Muscle of leg (tissue), 11 donors: ENCODE data around the gene GCFC2. TPM values are rescaled to one million over a fixed set of nuclear protein-coding genes. Genes with fewer than 3 reads are reported as not detected.
"Not testable (repeated sequence)": the region's sequence is repeated elsewhere in the genome, so short reads cannot be mapped to it uniquely, and the experiment has no call there.

Experiments used
- DNase-seq: peaks from one replicate; pipeline ENCODE4 v3.0.0; 2013
- H3K27ac ChIP-seq: one replicate; pipeline ENCODE4 v1.5.1; 2013; ENCODE audit warnings: mild to moderate bottlenecking, low read length, control low read depth
- H3K27me3 ChIP-seq: one replicate; pipeline ENCODE4 v1.6.1; 2013; ENCODE audit warnings: low read length; ENCODE audit not compliant: control insufficient read depth, insufficient read depth
- H3K36me3 ChIP-seq: one replicate; pipeline ENCODE4 v1.6.1; 2013; ENCODE audit warnings: low read length; ENCODE audit not compliant: control insufficient read depth, insufficient read depth
- H3K4me1 ChIP-seq: one replicate; pipeline ENCODE4 v1.6.1; 2013; ENCODE audit warnings: low read length; ENCODE audit not compliant: control insufficient read depth, insufficient read depth
- H3K4me3 ChIP-seq: one replicate; pipeline ENCODE4 v1.5.1; 2013; ENCODE audit warnings: low read length, control low read depth
- H3K9me3 ChIP-seq: replicated peaks from 2 replicates; pipeline ENCODE4 v1.6.1; 2013; ENCODE audit warnings: low read depth, low read length; ENCODE audit not compliant: control insufficient read depth
- WGBS: methylation state at CpG from one replicate; pipeline ENCODE4 v1.1.5; 2013; ENCODE audit warnings: missing lambda C conversion rate; ENCODE audit not compliant: insufficient coverage; 5-methylcytosine and 5-hydroxymethylcytosine counted together
- polyA plus RNA-seq, 8 donors: library from polyadenylated mRNA; unstranded; fragments of 120-200 nt; gene quantifications; one replicate each; pipeline versions ENCODE4 v1.2.1 to v1.2.3, GENCODE V29; 2013; ENCODE audit warnings: inconsistent platforms in 1 of 8, low replicate concordance in 1 of 8; ENCODE audit not compliant: insufficient read length in 8 of 8, insufficient read depth in 1 of 8
- total RNA-seq: library from RNA; stranded (reverse); fragments of 120-200 nt; gene quantifications from one replicate; pipeline ENCODE4 v1.2.4, GENCODE V29; 2013

GCFC2 gene
- total and polyA plus RNA-seq, 9 donors, result 15.7 to 31.1 (median 20.2) TPM

- Histone ChIP-seq H3K4me3 (no peak overlapping the region), H3K9me3 (peaks cover 2% of the 10 kb centered on the region), H3K27me3 (no peaks in the 10 kb centered on the region), H3K27ac (no peak overlapping the region), H3K4me1 (no peaks in the 10 kb centered on the region), H3K36me3 (peaks cover 46% of the 10 kb centered on the region)
- no peak for DNase-seq
- WGBS, result 90% methylated on average over 2 of the region's 2 CpGs
These were observed 11.8 kb downstream of the GCFC2 start for GRCh38 chr2:75698918-75699317.

- no peaks in the 10 kb centered on the region for H3K27me3 ChIP-seq
- peaks cover 38% of the 10 kb centered on the region for H3K36me3 ChIP-seq
- 100% methylated on average over 1 of the region's 1 CpG for WGBS
- H3K9me3 ChIP-seq, result no peaks in the 10 kb centered on the region
- no peak for DNase-seq
- H3K4me1 ChIP-seq, result no peaks in the 10 kb centered on the region
- H3K27ac ChIP-seq, result no peak overlapping the region
- H3K4me3 ChIP-seq, result no peak overlapping the region
These were observed 22.5 kb downstream of the GCFC2 start for GRCh38 chr2:75688196-75688595.

DNA sequence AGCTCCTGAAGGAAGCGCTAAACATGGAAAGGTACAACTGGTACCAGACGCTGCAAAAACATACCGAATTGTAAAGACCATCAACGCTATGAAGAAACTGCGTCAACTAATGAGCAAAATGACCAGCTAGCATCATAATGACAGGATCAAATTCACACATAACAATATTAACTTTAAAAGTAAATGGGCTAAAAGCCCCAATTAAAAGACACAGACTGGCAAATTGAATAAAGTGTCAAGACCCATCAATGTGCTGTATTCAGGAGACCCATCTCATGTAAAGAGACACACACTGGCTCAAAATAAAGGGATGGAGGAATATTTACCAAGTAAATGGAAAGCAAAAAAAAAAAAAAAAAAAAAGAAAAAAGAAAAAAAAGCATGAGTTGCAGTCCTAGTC is 27.3 kb downstream of the GCFC2 start:
- DNase-seq, result not testable (repeated sequence)

DNA sequence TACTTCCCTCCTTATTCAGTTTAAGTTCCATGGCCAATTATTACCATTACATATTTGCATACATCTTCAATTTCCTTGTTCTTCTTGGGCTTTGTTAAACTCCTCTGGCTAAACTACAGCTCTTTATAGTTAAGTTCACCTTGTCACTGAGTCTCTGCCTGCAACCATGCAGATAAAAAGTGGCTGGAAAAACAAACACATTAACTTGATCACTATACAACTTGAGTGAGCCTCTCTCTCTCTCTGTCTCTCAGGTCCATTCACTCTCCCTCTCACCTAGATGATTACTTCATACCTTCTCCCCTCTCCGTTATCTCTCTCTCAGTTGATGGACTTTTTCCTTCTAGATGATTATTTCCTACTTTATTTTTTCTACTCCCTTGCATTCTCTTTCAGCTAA is 30.3 kb downstream of the GCFC2 start:
- WGBS, result 100% methylated on average over 1 of the region's 1 CpG
- no peaks in the 10 kb centered on the region for H3K4me1 ChIP-seq

More for the DNA sequence above, 27.3 kb downstream of the GCFC2 start:
- 100% methylated on average over 3 of the region's 5 CpGs for WGBS
- not testable (repeated sequence) for H3K9me3 ChIP-seq, H3K4me1 ChIP-seq, H3K27ac ChIP-seq, H3K27me3 ChIP-seq, H3K4me3 ChIP-seq
- peaks cover 50% of the 10 kb centered on the region for H3K36me3 ChIP-seq

GRCh38 chr2:75679556-75679955 is 31.2 kb downstream of the GCFC2 start:
- H3K27me3 ChIP-seq, result no peaks in the 10 kb centered on the region
- no peak overlapping the region for H3K4me3 ChIP-seq
- DNase-seq, result no peak
- H3K9me3 ChIP-seq, result no peaks in the 10 kb centered on the region
- WGBS, result 90% methylated on average over 1 of the region's 1 CpG
- peaks cover 25% of the 10 kb centered on the region for H3K36me3 ChIP-seq
- H3K4me1 ChIP-seq, result no peaks in the 10 kb centered on the region
- H3K27ac ChIP-seq, result no peak overlapping the region

More for the DNA sequence above, 30.3 kb downstream of the GCFC2 start:
- no peaks in the 10 kb centered on the region for H3K9me3 ChIP-seq
- no peak overlapping the region for H3K27ac ChIP-seq
- H3K36me3 ChIP-seq, result peaks cover 31% of the 10 kb centered on the region
- no peak for DNase-seq
- H3K4me3 ChIP-seq, result no peak overlapping the region
- H3K27me3 ChIP-seq, result no peaks in the 10 kb centered on the region

DNA sequence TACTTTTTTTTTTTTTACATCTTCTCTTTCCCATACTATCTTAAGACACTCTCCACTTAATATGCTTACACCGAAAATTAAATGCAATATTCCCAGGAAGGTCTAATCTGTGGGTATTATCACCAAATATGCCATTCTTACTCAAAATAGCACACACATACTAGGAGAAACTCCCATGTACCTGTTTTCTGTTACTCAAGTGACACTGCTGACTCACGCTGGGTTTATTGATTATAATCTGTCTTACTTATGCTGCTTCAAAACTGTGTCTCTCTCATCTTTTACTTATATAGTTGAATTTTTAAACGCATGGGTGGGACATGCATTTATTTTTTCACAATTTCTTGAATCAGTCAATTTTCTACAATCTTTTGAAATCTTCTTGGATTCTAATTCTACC is 34.3 kb downstream of the GCFC2 start:
- no peaks in the 10 kb centered on the region for H3K27me3 ChIP-seq
- H3K4me3 ChIP-seq, result no peak overlapping the region
- H3K9me3 ChIP-seq, result no peaks in the 10 kb centered on the region
- H3K4me1 ChIP-seq, result no peaks in the 10 kb centered on the region
- no CpG with 5 or more reads among the region's 3 CpGs for WGBS
- no peak overlapping the region for H3K27ac ChIP-seq
- peaks cover 20% of the 10 kb centered on the region for H3K36me3 ChIP-seq
- no peak for DNase-seq

- H3K4me3 ChIP-seq, result no peak overlapping the region
- no CpG with 5 or more reads among the region's 3 CpGs for WGBS
- H3K36me3 ChIP-seq, result peaks cover 19% of the 10 kb centered on the region
- H3K4me1 ChIP-seq, result no peaks in the 10 kb centered on the region
- no peak overlapping the region for H3K27ac ChIP-seq
- no peaks in the 10 kb centered on the region for H3K9me3 ChIP-seq
- no peaks in the 10 kb centered on the region for H3K27me3 ChIP-seq
- no peak for DNase-seq
These were observed 34.8 kb downstream of the GCFC2 start for GRCh38 chr2:75675908-75676307.

DNA sequence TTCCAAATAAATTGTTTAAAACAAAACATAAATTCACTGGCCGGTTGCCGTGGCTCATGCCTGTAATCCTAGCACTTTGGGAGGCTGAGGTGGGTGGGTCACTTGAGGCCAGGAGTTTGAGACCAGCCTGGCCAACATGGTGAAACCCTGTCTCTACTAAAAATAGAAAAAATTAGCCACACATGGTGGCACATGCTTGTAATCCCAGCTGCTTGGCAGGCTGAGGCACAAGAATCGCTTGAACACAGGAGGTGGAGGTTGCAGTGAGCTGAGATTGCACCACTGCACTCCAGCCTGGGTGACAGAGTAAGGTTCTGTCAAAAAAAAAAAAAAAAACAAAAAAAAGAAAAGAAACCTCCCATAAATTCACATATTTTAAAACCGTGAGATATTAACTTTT is 35.3 kb downstream of the GCFC2 start:
- H3K36me3 ChIP-seq, result peaks cover 16% of the 10 kb centered on the region
- H3K27me3 ChIP-seq, H3K4me3 ChIP-seq, H3K27ac ChIP-seq, H3K9me3 ChIP-seq, H3K4me1 ChIP-seq: not testable (repeated sequence)
- DNase-seq, result peak; percentile 20
- no CpG with 5 or more reads among the region's 4 CpGs for WGBS

DNA sequence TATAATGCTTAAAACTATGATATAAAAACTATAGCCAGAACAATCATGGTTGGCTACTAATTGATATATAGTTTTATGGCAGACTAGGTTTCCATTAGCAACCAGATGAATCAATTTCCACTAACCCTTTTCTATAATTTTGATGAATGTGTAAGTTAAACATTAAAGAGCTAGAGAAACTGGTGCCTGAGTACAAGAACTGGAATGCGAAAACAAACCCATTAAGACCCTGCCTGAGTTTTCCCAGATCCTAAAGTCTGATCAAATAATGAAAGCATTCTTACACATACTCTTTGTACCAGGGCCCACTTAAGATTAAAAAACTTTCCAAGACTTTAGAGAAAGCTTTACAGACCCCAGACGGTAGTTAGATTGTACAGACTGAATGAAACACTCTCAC is 42.8 kb downstream of the GCFC2 start:
- Histone ChIP-seq H3K36me3 (peaks cover 24% of the 10 kb centered on the region), H3K27ac (no peak overlapping the region), H3K9me3 (no peaks in the 10 kb centered on the region), H3K27me3 (no peaks in the 10 kb centered on the region), H3K4me1 (no peaks in the 10 kb centered on the region), H3K4me3 (no peak overlapping the region)
- no CpG with 5 or more reads among the region's 2 CpGs for WGBS
- DNase-seq, result no peak

GRCh38 chr2:75666911-75667310 is 43.8 kb downstream of the GCFC2 start:
- no peak for DNase-seq
- H3K27me3 ChIP-seq, result no peaks in the 10 kb centered on the region
- H3K9me3 ChIP-seq, result no peaks in the 10 kb centered on the region
- no peak overlapping the region for H3K4me3 ChIP-seq
- peaks cover 18% of the 10 kb centered on the region for H3K36me3 ChIP-seq
- WGBS, result no CpG with 5 or more reads among the region's 6 CpGs
- no peak overlapping the region for H3K27ac ChIP-seq
- no peaks in the 10 kb centered on the region for H3K4me1 ChIP-seq

- Histone ChIP-seq H3K9me3 (peaks cover 2% of the 10 kb centered on the region), H3K27ac (no peak overlapping the region), H3K4me3 (no peak overlapping the region), H3K27me3 (no peaks in the 10 kb centered on the region), H3K36me3 (peaks cover 37% of the 10 kb centered on the region), H3K4me1 (no peaks in the 10 kb centered on the region)
- DNase-seq, result no peak
These were observed 52.9 kb downstream of the GCFC2 start for GRCh38 chr2:75657798-75658197.
